ENCODE results near the gene TENT4B. TPM values are rescaled to one million over a fixed set of nuclear protein-coding genes. Genes with fewer than 3 reads are reported as not detected.

The TENT4B gene
- total RNA-seq, 1 experiment from 2014 or later: 18.3 TPM

DNA sequence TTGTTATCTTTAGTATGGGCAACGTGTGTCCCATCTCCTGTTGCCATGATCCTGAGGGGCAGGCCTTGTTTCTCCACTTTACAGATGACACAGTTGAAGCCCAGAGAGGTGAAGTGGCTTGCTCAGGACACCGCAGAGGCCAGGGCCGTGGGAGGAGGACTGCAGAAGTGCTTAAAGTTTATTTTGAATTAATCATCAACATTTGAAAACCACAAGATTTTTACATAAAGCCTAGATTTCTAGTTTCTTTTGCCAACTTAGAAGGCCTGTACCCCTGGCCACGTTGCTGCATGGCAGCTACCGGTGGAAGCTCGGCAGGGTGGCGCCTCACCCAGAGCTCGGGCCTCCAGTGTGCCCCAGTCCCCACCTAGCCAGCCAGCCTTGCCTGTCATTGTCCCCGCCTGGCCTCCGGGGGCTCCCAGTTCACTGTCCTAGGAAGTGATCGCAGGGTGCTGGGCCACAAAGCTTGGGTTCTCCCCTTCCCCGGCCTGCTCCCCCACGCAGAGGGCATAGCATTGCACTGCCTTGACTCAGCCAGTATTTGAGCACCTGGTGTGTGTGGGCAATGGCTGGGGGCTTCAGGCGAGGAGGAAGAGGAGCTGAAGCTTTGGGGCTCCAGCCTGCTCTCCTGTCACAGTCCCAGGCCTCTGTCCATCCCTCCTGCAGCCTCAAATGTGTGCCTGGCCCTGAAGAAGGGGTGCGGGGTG lies 98.4 kb downstream of the TENT4B start:
- Histone ChIP-seq H3K4me1 (ENCODE audit: insufficient read depth, low read length, poor library complexity, severe bottlenecking) (no peaks in the 10 kb centered on the region), H3K4me3 (ENCODE audit: low read depth, low read length, poor library complexity, severe bottlenecking) (no peak overlapping the region), H3K9me3 (ENCODE audit: low read depth, low read length, poor library complexity, severe bottlenecking) (no peaks in the 10 kb centered on the region), H3K27me3 (replicated peaks; ENCODE audit: insufficient read depth, low read depth, low read length, poor library complexity) (no peaks in the 10 kb centered on the region), H3K36me3 (ENCODE audit: insufficient read depth, low read length, poor library complexity, severe bottlenecking) (no peaks in the 10 kb centered on the region), H3K27ac (ENCODE audit: low read depth, low read length, poor library complexity, severe bottlenecking) (no peak overlapping the region)
- BruUV-seq (replicated peaks): no TSS peak
- intact Hi-C loops (cut with micrococcal nuclease; ENCODE audit: unreplicated experiment): no loop called here
- POLR2A ChIA-PET (ENCODE audit: low non-redundant PET): interaction anchor here (0.7 kb wide), 1 partner anchor 1285 kb away, joined by 3 read pairs; no protein-coding TSS in a partner anchor
- no peak for TF ChIP-seq EZH2 (IDR thresholded peaks at IDR 0.05; ENCODE audit: borderline replicate concordance, low read depth, low read length, poor library complexity, severe bottlenecking)
- TF ChIP-seq, protein P1, sequence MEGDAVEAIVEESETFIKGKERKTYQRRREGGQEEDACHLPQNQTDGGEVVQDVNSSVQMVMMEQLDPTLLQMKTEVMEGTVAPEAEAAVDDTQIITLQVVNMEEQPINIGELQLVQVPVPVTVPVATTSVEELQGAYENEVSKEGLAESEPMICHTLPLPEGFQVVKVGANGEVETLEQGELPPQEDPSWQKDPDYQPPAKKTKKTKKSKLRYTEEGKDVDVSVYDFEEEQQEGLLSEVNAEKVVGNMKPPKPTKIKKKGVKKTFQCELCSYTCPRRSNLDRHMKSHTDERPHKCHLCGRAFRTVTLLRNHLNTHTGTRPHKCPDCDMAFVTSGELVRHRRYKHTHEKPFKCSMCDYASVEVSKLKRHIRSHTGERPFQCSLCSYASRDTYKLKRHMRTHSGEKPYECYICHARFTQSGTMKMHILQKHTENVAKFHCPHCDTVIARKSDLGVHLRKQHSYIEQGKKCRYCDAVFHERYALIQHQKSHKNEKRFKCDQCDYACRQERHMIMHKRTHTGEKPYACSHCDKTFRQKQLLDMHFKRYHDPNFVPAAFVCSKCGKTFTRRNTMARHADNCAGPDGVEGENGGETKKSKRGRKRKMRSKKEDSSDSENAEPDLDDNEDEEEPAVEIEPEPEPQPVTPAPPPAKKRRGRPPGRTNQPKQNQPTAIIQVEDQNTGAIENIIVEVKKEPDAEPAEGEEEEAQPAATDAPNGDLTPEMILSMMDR (conservative IDR thresholded peaks at IDR 0.05; ENCODE audit: low read depth, low read length): no peak
- no peak for DNase-seq (ENCODE audit: low spot score)
- CTCF ChIA-PET: no interaction called here

DNA sequence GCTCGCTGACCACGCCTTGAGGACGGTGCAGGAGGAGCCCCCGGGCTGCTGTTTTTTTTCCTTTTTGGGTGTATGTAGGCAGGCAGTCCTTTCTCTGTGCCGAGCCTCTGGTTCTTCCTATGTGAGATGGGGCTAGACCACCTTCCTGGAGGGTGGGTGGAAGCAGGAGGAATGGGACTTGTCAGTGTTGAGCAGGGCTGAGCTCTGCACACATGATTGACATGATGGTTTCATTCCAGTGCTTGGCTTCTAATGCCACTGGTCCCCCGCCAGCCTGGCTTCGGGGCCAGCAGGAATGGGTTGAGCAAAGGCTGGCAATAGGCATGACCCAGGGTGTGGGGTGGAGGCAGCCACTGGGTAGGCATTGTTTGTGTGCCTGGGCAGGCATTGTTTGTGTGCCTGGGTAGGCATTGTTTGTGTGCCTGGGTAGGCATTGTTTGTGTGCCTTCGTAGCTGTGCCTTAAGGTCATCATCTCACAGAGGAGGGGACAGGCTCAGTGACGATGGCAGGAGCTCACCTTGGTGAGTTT lies 99.0 kb downstream of the TENT4B start:
- no TSS peak for BruUV-seq (replicated peaks)
- intact Hi-C loops (cut with micrococcal nuclease; ENCODE audit: unreplicated experiment): no loop called here
- Histone ChIP-seq H3K27me3 (replicated peaks; ENCODE audit: insufficient read depth, low read depth, low read length, poor library complexity) (no peaks in the 10 kb centered on the region), H3K27ac (ENCODE audit: low read depth, low read length, poor library complexity, severe bottlenecking) (no peak overlapping the region), H3K4me1 (ENCODE audit: insufficient read depth, low read length, poor library complexity, severe bottlenecking) (no peaks in the 10 kb centered on the region), H3K9me3 (ENCODE audit: low read depth, low read length, poor library complexity, severe bottlenecking) (no peaks in the 10 kb centered on the region), H3K36me3 (ENCODE audit: insufficient read depth, low read length, poor library complexity, severe bottlenecking) (no peaks in the 10 kb centered on the region), H3K4me3 (ENCODE audit: low read depth, low read length, poor library complexity, severe bottlenecking) (no peak overlapping the region)
- TF ChIP-seq EZH2 (IDR thresholded peaks at IDR 0.05; ENCODE audit: borderline replicate concordance, low read depth, low read length, poor library complexity, severe bottlenecking): no peak
- TF ChIP-seq, protein P1 (conservative IDR thresholded peaks at IDR 0.05; ENCODE audit: low read depth, low read length): no peak
- ChIA-PET CTCF (no interaction called here), POLR2A (ENCODE audit: low non-redundant PET) (no interaction called here)
- no peak for DNase-seq (ENCODE audit: low spot score)

DNA sequence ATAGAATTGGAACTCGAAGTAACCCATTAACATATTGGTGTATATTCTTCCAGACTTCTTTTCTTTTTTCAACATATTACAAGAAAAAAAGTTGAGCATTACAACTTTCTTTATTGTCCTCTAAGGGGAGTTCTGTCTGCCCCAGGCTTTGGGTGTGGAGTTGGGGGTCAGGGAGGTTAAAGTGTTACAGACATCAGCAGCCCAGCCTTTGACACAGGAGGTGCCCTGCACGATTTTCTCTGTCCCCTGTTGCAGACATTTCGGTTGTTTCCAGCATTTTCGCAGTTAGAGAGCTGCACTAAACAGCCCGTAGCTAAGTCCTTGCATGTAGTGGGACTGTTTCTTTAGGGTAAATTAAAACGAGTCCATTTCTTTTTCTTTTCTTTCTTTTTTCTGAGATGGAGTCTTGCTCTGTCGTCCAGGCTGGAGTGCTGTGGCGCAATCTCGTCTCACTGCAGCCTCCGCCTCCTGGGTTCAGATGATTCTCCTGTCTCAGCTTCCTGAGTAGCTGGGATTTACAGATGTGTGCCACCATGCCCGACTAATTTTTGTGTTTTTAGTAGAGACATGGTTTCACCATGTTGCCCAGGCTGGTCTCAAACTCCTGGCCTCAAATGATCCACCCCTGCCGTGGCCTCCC lies 99.9 kb downstream of the TENT4B start:
- H3K36me3 ChIP-seq (ENCODE audit: insufficient read depth, low read length, poor library complexity, severe bottlenecking): no peaks in the 10 kb centered on the region
- BruUV-seq (replicated peaks): no TSS peak
- CTCF ChIA-PET: no interaction called here
- intact Hi-C loops (cut with micrococcal nuclease; ENCODE audit: unreplicated experiment): no loop called here
- no peak overlapping the region for H3K4me3 ChIP-seq (ENCODE audit: low read depth, low read length, poor library complexity, severe bottlenecking)
- H3K9me3 ChIP-seq (ENCODE audit: low read depth, low read length, poor library complexity, severe bottlenecking): no peaks in the 10 kb centered on the region
- no peak for DNase-seq (ENCODE audit: low spot score)
- TF ChIP-seq, protein P1 (conservative IDR thresholded peaks at IDR 0.05; ENCODE audit: low read depth, low read length): no peak
- no peak for TF ChIP-seq EZH2 (IDR thresholded peaks at IDR 0.05; ENCODE audit: borderline replicate concordance, low read depth, low read length, poor library complexity, severe bottlenecking)
- no peaks in the 10 kb centered on the region for H3K27me3 ChIP-seq (replicated peaks; ENCODE audit: insufficient read depth, low read depth, low read length, poor library complexity)
- H3K27ac ChIP-seq (ENCODE audit: low read depth, low read length, poor library complexity, severe bottlenecking): no peak overlapping the region
- POLR2A ChIA-PET (ENCODE audit: low non-redundant PET): no interaction called here
- no peaks in the 10 kb centered on the region for H3K4me1 ChIP-seq (ENCODE audit: insufficient read depth, low read length, poor library complexity, severe bottlenecking)
